GM18519 (cell line): ENCODE measurements around the gene OR9A2.
"Not testable (repeated sequence)": the region's sequence is repeated elsewhere in the genome, so short reads cannot be mapped to it uniquely, and the experiment has no call there.

Experiments
- ATAC-seq: cut with Tn5 transposase; IDR thresholded peaks from one replicate; pipeline ENCODE4 v1.9.1; 2021; ENCODE audit warnings: mild to moderate bottlenecking, moderate library complexity; ENCODE audit not compliant: unreplicated experiment, low FRiP score

Gene OR9A2

GRCh38 chr7:142978402-142978801 lies 48.5 kb downstream of the OR9A2 start:
- ATAC-seq: not testable (repeated sequence)
